NCI-H82 treated with DMSO at 0.1 percent for 48 hours (cell line): Measurements from ENCODE around the gene CTSD.

Experiments used
- DNase-seq: peaks from one replicate; lab custom pipeline; 2025; ENCODE audit not compliant: unreplicated experiment; lab: John Stamatoyannopoulos, UW

CTSD gene

DNA sequence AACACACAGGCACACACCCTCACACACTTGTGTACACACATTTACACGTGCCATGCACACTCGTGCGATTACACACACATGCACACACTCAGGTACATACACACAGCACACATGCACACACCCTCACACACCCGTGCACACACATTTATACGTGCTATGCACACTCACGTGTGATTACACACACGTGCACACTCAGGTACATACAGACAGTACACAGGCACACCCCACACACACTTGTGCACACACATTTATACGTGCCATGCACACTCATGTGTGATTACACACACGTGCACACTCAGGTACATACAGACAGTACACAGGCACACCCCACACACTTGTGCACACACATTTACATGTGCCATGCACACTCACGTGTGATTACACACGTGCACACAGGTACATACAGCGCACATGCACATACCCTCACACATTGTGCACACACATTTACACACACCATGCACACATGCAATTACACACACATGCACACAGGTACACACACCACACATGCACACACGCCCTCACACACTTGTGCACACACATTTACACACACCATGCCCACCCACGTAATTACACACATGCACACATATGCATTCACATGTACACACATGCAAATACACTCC lies 17.9 kb downstream of the CTSD start:
- DNase-seq, result no peak

DNA sequence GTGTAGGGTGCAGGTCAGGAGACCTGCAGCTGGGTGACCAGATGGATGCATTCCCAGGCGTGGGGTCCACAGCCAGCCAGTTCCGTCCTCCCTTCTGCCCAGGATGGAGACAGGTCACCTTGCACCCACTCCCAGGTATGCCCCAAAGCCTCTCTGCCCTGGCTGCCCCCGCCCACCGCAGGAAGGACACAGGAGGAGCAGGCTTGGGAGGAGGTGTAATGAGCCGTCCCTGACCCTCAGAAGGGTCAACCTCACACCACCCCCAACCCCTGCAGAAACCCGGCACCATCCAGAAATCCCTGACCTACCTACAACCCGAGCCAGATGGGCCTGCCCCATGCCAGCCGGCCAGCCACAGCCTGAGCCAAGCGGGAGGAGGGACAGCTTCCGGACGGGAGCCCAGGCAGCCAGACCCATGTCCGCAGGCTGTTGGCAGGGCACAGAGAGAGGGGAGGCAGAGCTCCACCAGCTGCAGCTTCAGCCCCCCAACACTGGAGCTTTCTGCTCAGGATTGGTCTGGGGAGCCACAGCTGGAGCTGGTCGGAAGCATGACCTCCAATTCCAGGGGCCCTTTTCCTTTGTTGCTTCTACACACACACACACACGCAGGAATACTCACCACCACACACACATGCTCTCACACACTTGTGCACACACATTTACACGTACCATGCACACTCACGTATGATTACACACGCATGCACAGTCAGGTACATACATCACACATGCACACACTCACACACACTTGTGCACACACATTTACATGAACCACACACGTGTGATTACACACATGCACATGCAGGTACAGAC lies 18.6 kb downstream of the CTSD start:
- DNase-seq, result no peak

DNA sequence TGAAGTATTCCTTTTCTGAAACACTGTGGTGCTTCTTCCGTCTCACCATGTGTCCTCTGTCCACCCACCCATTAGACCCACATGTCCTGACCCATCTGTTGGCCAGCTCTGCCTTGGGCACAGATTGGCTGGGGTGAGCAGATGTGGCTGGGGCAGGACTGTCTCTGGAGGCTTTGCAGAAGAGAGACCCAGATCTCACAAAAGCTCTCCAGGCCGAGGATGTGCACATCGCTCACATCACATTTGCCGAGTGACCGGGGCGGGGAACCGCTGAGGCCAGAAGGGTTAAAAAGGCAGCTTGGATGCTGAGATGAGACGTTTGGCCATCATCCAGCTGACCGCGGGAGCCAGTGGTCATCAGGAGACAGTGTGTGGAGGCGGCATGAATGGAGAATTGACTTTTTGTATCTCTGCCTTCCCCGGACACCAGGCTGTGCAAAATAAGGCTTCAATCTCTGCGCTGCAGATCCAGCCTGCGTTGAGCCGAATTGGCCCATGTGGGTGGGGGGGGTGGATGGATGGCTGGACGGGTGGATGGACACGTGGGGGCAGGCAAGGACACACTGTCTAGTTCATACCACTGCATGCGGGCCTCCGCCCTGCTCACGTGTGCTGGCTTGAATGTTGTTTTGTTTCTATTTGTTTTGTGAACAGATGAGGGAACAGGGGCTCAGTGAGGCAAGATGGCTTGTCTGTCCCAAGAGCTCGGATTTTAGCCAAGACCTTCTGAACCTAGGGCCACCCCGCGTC lies 19.4 kb downstream of the CTSD start:
- no peak for DNase-seq

DNA sequence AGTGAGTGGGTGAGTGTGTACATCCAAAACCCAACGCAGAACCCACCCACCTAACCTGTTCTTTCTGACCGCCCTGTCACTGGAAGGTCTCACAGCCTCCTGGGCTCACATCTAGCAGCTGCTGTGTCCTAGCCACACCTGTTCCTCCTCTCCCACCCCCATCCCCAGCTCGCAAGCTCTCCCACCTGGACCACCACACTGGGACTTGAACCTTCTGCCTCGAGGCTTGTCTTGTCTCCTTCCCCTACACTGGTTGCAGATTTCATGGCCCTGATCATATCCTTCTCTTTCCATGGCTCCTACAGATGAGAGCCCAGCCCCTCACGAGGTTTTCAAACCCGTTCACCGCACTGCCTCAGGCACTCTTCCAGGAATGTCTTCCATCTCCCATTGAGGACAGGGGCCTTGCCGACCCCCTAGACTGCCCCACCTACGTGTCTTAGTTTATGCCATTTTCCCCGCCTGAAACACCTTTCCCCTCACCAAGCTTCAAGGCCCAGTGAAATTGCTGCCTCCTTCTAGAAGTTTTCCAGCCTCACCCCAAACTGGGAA lies 20.1 kb downstream of the CTSD start:
- DNase-seq, result no peak

DNA sequence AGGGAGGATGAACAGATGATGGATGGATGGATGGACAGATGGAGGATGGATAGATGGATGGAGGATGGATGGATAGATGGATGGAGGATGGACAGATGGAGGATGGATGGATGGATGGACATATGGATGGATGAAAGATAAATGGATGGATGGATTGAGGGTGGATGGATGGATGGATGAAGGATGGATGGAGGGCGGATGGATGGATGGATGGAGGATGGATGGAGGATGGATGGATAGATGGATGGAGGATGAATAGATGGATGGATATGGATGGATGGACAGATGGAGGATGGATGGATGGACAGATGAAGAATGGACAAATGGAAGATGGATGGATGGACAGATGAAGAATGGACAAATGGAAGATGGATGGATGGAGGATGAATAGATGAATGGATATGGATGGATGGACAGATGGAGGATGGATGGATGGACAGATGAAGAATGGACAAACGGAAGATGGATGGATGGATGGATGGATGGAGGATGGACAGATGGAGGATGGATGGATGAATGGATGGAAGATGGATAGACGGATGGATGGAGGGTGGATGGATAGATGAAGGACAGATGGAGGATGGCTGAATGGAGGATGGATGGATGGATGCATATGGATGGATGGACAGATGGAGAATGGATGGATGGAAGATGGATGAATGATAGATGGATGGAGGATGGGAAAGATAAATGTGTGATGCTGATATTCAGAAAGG lies 20.7 kb downstream of the CTSD start:
- DNase-seq, result no peak

DNA sequence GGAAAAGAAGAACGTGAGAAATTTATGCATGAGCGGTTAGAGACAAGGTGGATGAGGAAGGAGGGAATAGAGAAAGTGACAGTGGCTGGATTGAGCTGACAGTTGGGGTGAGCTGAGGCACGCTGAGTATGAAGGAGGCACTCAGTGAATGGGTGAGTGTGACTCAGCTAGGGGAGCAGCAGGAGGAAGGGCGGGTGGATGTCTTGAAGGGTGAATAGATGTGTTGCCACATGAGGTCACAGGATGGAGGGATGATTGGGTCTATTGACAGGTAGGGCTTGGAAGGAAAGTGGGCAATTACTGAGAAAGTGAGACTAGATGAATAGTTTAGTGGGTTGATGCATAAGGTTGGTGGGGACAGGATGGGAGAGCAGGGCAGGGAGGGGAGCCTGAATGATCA lies 21.4 kb downstream of the CTSD start:
- no peak for DNase-seq

DNA sequence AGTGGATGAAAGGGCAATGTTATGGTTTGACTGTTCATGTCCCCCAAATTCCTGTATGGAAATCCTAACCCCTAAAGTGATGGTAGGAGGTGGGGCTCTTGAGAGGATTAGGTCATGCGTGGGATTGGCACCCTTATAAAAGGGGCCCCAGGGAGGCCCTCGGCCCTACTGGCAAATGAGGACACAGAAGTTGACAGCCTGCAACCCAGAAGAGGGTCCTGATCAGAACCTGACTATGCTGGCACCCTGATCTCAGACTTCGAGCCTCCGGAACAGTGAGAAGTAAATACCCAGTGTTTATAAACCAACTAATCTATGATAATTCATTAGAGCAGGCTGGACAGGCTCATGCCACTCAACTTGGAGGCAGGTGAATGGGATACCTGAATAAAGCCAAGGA lies 22.0 kb downstream of the CTSD start:
- no peak for DNase-seq

DNA sequence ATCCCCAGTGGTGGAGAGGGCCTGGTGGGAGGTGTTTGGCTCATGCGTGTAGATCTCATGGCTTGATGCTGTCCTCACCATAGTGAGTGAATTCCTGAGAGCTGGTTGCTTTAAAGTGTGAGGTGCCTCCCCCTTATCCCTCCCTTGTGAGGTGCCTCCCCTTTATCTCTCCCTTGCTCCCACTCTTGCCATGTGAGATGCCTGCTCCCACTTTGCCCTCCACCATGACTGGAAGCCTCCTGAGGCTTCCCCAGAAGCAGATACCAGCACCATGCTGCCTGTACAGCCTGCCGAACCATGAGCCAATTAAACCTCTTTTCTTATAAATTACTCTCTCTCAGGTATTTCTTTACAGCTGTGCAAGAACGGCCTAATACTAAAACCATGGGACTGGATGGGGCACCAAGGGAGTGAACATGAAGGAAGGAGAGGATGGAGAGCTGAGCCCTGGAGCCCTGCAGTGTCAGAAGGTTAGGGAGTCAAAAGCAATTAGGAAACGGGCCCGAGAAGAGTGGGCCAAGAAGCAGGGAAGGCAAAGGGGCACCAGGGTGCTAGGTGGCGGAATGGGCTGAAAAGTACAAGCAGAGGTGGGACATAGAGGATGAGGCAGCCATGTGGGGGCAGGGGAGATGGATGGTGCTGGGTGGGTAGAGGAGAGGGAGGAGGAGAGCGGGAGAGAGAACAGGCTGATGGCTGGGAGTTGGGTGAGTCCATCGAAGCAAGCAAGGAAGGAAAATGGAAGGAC lies 22.8 kb downstream of the CTSD start:
- DNase-seq, result no peak

DNA sequence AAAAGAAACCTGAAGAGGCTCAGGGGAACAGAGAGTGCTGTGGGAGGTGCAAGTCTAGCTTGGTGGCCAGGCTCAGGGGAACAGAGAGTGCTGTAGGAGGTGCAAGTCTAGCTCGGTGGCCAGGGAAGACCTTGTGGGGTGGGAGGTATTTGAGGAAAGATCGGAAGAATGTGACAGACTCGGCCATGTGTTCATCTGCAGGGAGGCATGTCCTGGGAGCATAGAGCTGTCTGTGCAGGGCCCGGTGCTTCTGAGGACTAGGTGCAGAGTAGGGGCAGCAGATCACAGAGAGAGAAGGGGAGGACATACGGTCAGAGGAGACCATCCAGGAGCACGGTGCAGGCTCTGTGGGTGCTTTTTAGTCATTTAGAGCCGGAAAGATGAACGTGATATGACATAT lies 24.2 kb downstream of the CTSD start:
- no peak for DNase-seq

DNA sequence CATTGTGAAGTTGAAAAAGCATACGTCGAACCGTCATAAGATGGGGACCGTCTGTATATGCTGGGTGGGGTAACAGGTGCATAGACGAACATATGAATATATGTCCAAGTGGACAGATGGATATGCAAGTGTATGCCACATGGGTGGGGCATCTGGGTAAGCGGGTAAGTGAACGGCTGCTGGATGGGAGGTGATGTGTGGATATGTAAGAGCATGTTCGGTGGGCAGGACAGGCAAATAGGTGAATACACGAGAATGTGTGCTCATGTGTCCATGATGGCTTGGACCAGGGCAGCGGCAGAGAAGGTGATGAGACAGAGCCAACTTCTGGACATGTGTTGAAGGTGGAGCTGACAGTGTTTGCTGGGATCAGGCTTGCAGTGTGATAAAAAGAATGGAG lies 25.3 kb downstream of the CTSD start:
- no peak for DNase-seq

DNA sequence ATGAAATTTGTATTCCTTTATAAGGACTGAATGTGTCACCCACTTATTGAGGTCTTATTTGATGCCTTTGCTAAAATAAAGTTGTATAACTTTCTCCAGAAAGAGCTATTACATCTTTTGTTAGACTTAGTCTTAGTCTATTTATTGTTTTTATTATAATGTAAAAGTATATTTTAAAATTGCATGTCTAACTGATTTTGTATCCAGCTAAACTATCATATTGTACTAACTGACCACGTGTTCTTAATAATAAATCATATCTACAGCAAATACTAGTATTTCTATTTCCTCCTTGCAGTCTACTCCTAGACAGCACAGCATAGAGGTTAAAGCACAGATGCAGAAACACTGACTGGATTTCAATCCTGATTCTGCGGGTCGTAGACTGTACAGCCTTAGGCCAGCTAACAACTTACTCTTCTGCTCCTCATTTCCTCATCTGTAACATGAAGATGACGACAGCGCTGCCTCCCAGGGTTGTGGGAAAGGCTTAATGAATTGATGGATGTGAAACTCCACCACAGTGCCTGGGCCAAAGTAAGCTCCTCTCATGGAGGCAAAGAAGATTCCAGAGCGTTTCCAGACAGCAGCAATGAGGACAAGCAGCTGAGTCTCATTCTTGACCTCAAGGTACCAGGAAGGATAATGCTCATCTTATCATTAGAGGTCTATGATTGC lies 26.5 kb downstream of the CTSD start:
- no peak for DNase-seq

DNA sequence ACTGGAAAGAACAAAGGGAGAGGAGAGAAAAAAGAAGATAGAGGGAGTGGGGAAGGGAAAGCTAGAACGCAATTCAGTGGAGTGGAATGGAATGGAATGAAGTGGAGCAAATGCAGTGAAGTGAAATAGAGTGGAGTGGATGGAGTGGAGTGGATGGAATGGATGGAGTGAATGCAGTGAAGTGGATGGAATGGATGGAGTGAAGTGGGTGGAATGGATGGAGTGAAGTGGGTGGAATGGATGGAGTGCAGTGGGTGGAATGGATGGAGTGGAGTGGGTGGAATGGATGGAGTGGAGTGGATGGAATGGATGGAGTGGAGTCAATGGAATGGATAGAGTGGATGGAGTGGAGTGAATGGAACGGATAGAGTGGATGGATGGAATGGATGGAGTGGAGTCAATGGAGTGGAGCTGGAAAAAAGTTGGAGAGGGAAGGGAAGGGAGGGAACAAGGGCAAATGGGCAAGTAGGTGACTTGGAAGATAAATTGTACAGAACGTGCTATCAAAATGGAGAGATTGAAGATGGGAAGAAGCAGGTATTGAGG lies 27.2 kb downstream of the CTSD start:
- DNase-seq, result no peak

DNA sequence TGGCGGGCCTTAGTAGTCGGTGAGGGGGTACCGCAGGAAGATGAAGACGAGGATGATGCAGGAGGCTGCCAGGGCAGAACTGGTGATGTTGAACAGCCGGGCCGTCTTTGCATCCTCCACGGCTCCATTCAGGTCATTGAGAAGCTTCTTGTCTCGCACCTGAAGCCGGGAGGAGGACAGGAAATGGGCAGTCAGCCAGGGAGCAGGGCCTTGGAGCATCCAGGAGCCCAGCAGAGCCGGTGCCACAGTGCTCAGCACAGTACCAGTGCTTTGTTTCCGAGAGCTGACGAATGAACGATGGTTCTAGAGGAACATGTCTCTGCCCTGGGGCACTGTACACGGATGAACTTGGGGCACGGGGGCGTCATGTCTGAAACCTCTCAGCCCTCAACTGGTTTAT lies 28.5 kb downstream of the CTSD start:
- no peak for DNase-seq

DNA sequence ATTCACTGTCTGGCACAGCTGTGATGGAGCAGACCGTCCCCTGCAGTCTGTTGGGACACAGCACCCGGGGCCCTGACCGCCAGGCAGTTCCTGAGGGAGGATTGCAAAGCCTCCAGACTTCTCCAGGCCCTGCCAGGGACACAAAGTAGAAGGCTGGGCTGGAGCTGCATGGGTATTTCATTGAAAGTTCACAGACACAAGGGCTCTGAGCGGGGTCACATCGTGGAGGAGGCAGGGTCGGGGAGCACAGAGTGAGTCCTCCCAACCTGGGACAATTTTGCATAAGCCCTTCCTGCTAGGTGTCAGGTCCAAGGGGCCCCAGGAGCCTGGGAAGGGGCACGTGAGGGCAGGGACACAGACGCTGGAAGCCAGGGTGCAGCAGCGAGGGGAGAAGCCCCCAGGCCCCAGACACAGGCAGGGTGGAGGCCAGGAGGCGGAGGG lies 29.1 kb downstream of the CTSD start:
- no peak for DNase-seq

DNA sequence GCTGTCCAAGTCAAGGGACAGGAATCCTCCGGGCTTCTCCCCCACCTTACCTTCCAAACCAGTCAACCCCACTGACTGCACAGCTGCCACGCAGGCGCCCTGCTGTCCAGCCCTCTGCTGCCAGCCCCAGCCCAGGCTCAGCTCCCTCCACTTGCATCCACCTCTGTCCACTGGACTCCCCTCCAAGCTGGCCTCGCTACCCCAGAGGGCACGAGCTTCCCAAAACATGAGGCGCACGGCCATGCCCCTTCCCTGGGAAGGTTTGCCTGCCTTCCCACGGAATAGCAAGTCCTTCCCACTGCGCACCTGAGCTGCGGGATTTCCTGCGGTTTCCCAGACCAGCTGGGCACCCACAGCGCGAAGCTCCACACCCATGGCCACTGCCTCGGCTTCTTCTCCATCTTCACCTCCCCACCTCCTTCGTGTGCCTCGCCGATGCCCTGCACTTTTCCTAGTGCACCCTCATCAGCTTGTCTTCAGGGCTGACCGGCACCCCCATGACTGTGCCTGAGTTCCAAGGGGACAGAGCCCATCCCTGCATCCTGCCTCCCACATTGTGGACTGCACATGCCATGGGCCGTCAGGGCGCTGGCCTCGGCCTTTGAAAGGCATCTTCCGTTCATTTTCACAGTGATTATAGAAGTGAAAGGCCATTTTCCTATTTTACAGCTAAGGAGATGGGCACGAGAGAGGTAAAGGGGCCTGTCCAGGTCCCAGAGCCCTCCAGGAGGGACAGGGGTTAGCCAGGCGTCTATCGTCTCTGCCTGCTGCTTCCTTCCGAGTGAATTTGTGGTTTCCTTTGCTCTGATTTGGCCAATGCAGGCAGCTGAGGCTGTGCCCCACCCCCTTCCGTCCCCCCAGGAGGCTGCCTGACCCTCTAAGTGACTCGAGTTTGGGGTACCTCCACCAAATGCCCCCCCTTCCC lies 29.7 kb downstream of the CTSD start:
- DNase-seq, result no peak

DNA sequence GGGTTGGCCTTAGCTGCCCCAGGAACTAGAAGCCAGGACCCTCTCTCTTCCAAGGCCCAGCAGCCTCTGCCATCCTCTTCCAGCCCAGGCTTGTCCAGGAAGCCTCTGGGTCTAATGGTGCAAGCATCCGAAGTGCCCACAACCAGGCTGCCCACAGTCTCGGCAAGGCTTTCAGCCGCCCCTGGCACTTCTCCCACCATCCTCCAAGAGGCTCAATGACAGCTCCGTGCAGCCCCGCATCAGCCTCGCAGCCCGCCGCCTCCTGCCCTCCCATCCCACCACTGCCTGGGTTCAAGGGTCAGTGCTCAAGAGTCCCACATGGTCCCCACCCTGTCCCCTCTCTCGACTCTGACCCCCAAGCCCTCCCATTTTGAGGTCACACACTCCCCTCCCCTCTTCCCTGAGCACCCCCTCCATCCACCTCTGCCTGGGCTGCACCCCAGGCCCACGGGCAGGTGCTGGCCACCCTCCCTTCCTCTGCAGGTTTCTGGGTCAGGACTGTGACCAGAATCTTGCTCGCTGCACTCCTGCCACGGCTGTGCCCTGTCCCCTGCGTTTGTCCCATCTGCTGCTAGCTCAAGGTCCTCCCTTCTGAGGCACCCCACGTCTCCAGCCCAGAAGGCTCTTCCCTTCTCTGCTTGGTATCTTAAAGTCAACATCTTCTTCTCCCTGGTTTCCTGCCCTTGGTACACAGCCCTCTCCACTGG lies 30.6 kb downstream of the CTSD start:
- no peak for DNase-seq

DNA sequence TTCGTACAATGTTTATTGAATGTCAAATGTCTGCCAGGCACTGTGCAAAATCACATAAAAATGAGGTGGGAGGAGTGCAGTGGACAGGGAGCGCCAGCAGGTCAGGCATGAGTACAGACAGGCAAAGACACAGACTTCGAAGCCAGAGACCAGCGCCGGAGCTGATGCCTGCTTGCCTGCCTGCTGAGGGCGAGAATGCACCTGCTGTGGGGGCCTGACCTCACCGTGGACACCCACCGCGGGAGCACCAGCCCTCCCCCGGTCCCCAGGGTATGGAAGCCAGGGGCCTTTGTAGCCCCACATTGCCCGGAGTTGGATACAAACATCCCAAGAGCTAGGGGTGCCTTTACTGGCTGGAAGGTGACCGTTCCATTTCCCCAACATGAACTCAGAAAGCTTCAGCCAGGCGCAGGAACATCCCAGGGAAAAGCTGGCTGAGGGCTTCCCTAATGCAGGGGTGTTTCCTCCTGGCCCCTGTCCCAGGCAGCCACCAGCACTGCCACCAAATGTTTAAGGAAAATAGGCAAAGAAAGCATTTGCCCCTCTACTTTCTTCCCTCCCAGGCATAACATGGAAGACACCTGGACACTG lies 31.2 kb downstream of the CTSD start:
- no peak for DNase-seq
